ENCODE results near the gene SLC25A13. TPM values are rescaled to one million over a fixed set of nuclear protein-coding genes. Genes with fewer than 3 reads are reported as not detected.

Gene SLC25A13
- polyA plus RNA-seq, 1 of the 3 experiments (the other 2 are of a cell fraction) = 16.0 TPM

DNA sequence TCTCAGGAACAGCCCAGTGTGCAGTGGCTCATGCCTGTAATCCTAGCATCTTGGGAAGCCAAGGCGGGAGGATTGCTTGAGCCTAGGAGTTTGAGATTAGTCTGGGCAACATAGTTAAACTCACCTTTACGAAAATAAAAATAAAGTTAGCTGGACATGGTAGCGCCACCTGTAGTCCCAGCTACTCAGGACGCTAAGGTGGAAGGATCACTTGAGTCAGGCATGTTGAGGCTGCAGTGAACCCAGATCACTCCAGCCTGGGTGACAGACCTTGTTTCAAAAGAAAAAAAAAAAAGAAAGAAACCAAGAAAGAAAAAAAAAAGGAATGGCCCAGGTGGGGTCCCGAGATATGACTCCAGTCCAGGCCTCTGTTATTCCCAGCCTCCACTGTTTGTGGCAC is 96.6 kb downstream of the SLC25A13 start:
- H3K27ac ChIP-seq (ENCODE audit: low read depth in 2 of 2, low read length in 1 of 2) = no peak overlapping the region
- H3K4me2 ChIP-seq = no peak overlapping the region
- peaks cover 0 to 11% of the 10 kb centered on the region in 2 experiments for H3K36me3 ChIP-seq (replicated peaks in 1 of 2; ENCODE audit: control insufficient read depth in 1 of 2, insufficient read depth in 2 of 2, low read length in 1 of 2)
- TF ChIP-seq GATA2 (CRISPR knock-in tag; IDR thresholded peaks at IDR 0.05) = no peak
- no peak for TF ChIP-seq RCOR1 (IDR thresholded peaks at IDR 0.05; ENCODE audit: low read length)
- TF ChIP-seq, protein P1, sequence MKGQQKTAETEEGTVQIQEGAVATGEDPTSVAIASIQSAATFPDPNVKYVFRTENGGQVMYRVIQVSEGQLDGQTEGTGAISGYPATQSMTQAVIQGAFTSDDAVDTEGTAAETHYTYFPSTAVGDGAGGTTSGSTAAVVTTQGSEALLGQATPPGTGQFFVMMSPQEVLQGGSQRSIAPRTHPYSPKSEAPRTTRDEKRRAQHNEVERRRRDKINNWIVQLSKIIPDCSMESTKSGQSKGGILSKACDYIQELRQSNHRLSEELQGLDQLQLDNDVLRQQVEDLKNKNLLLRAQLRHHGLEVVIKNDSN (IDR thresholded peaks at IDR 0.05; ENCODE audit: borderline replicate concordance, low read depth) = no peak
- TF ChIP-seq, protein P2, sequence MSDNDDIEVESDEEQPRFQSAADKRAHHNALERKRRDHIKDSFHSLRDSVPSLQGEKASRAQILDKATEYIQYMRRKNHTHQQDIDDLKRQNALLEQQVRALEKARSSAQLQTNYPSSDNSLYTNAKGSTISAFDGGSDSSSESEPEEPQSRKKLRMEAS (IDR thresholded peaks at IDR 0.05; ENCODE audit: low read depth) = no peak
- no peak for TF ChIP-seq FOXJ3 (CRISPR knock-in tag; IDR thresholded peaks at IDR 0.05)
- TF ChIP-seq SIN3A (IDR thresholded peaks at IDR 0.05; ENCODE audit: borderline replicate concordance, low read depth, low read length) = no peak
- no peak for TF ChIP-seq ZBTB33 (IDR thresholded peaks at IDR 0.05; ENCODE audit: borderline replicate concordance, low read depth)
- H3K9me2 ChIP-seq = no peaks in the 10 kb centered on the region
- no peak overlapping the region for H3K4me3 ChIP-seq (ENCODE audit: low read depth in 2 of 2, low read length in 1 of 2)
- peaks cover 0 to 3% of the 10 kb centered on the region in 2 experiments; a peak in 2 of 4 replicates for H3K4me1 ChIP-seq (ENCODE audit: control insufficient read depth in 1 of 2, insufficient read depth in 2 of 2, low read depth in 1 of 2, low read length in 1 of 2)
- no peaks in the 10 kb centered on the region for H3K79me2 ChIP-seq (ENCODE audit: insufficient read depth)
- CTCF ChIA-PET = interaction anchor here (1.0 to 3.7 kb wide), 6 partner anchors 8 to 802 kb away, joined by 3 to 13 read pairs (median 4); no protein-coding TSS in a partner anchor
- no peaks in the 10 kb centered on the region for H4K20me1 ChIP-seq (ENCODE audit: insufficient read depth)
- H3K9ac ChIP-seq = no peak overlapping the region
- POLR2A ChIA-PET = no interaction called here
- no peak for DNase-seq
- H2AFZ ChIP-seq (ENCODE audit: low read depth) = no peak overlapping the region
- WGBS (ENCODE audit: low lambda C conversion rate) = 96% methylated on average over 5 of the region's 5 CpGs
- no peaks in the 10 kb centered on the region for H3K27me3 ChIP-seq (ENCODE audit: insufficient read depth)
- H3F3A ChIP-seq (replicated peaks; ENCODE audit: insufficient read depth) = no peaks in the 10 kb centered on the region
- no peaks in the 10 kb centered on the region for H3K9me3 ChIP-seq

DNA sequence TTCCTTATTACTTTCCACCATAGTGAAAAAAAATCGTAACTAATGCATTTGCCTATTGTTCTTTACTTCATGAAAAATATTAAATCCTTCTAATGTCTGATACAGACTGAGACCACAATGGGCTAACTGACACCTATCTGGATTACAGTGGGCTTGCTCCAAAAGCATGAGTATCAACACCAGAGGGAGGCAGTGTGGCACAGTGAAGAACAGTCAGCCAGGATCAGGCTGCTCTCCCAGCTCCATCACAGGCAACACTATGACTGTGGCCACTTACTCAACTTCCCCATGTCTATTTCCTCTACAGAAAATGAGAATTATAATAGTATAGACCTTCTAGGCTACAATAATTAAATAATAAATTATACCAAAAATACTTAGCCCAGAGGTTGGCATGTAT is 97.2 kb downstream of the SLC25A13 start:
- 93% methylated on average over 1 of the region's 1 CpG for WGBS (ENCODE audit: low lambda C conversion rate)
- H3K4me3 ChIP-seq (ENCODE audit: low read depth in 2 of 2, low read length in 1 of 2) = no peak overlapping the region
- H3K9ac ChIP-seq = no peak overlapping the region
- H3K79me2 ChIP-seq (ENCODE audit: insufficient read depth) = no peaks in the 10 kb centered on the region
- H3K4me2 ChIP-seq = no peak overlapping the region
- H3K36me3 ChIP-seq (replicated peaks in 1 of 2; ENCODE audit: control insufficient read depth in 1 of 2, insufficient read depth in 2 of 2, low read length in 1 of 2) = peaks cover 0 to 7% of the 10 kb centered on the region in 2 experiments
- no peaks in the 10 kb centered on the region for H4K20me1 ChIP-seq (ENCODE audit: insufficient read depth)
- no peaks in the 10 kb centered on the region for H3K9me2 ChIP-seq
- H3K27me3 ChIP-seq (ENCODE audit: insufficient read depth) = no peaks in the 10 kb centered on the region
- ChIA-PET POLR2A (no interaction called here), CTCF (interaction anchor here (0.6 to 3.7 kb wide), 5 partner anchors 8 to 803 kb away, joined by 3 to 13 read pairs (median 4); no protein-coding TSS in a partner anchor)
- peaks cover 0 to 5% of the 10 kb centered on the region in 2 experiments; a peak in 2 of 4 replicates for H3K4me1 ChIP-seq (ENCODE audit: control insufficient read depth in 1 of 2, insufficient read depth in 2 of 2, low read depth in 1 of 2, low read length in 1 of 2)
- peak; percentile 51 for DNase-seq
- H3K27ac ChIP-seq (ENCODE audit: low read depth in 2 of 2, low read length in 1 of 2) = no peak overlapping the region
- TF ChIP-seq RAD21 (IDR thresholded peaks at IDR 0.05; ENCODE audit: low read length) = peak; percentile 57
- TF ChIP-seq TEAD4 (IDR thresholded peaks at IDR 0.05; ENCODE audit: borderline replicate concordance, insufficient read depth) = no peak
- peak; percentile 42 for TF ChIP-seq CTCF (IDR thresholded peaks at IDR 0.05)
- TF ChIP-seq SMC3 (IDR thresholded peaks at IDR 0.05; ENCODE audit: low read depth, low read length) = peak; percentile 34; the same call in 1 of the 2 replicates
- H2AFZ ChIP-seq (ENCODE audit: low read depth) = no peak overlapping the region
- H3K9me3 ChIP-seq = no peaks in the 10 kb centered on the region
- no peaks in the 10 kb centered on the region for H3F3A ChIP-seq (replicated peaks; ENCODE audit: insufficient read depth)
